OCI-LY3 (cell line): Measurements from ENCODE around the gene RFX7.

Source experiments
- H2AFZ ChIP-seq: fragments of 200-600, 300-600 bp; shearing (Covaris generic); 2 replicates; pipeline ENCODE4 v1.6.0; 2014; ENCODE audit warnings: antibody characterized with exemption, low read depth, low read length
- H3K27ac ChIP-seq: fragments of 200-600, 300-600 bp; sonication (generic); 2 replicates; pipeline ENCODE4 v1.5.1; 2014; ENCODE audit warnings: mild to moderate bottlenecking, low read length, moderate library complexity, mixed read lengths
- H3K27me3 ChIP-seq: fragments of 200-600, 300-600 bp; sonication (generic); 2 replicates; pipeline ENCODE4 v1.6.1; 2014; ENCODE audit warnings: low read depth, low read length, mixed read lengths
- H3K36me3 ChIP-seq: fragments of 200-600, 300-600 bp; sonication (generic); replicated peaks from 2 replicates; pipeline ENCODE3; 2014; ENCODE audit warnings: low read depth, low read length, mixed read lengths
- H3K4me1 ChIP-seq: fragments of 300-600, 200-600 bp; sonication (generic); 2 replicates; pipeline ENCODE4 v1.6.1; 2014; ENCODE audit warnings: low read length, mixed read lengths
- H3K4me2 ChIP-seq: fragments of 200-600, 300-600 bp; sonication (generic); 2 replicates; pipeline ENCODE4 v1.6.1; 2014; ENCODE audit warnings: low read length, mixed read lengths
- H3K4me3 ChIP-seq: fragments of 300-600, 200-600 bp; sonication (generic); 2 replicates; pipeline ENCODE4 v1.5.1; 2014; ENCODE audit warnings: antibody characterized with exemption, mild to moderate bottlenecking, low read length, moderate library complexity
- H3K79me2 ChIP-seq: fragments of 300-600, 200-600 bp; shearing (Covaris generic); 2 replicates; pipeline ENCODE4 v1.6.1; 2014; ENCODE audit warnings: mild to moderate bottlenecking, low read length, mixed read lengths
- H3K9ac ChIP-seq: fragments of 300-600, 200-600 bp; shearing (Covaris generic); 2 replicates; pipeline ENCODE4 v1.6.0; 2014; ENCODE audit warnings: mild to moderate bottlenecking, low read length, moderate library complexity
- H3K9me3 ChIP-seq: fragments of 200-600, 300-600 bp; shearing (Covaris generic); 2 replicates; pipeline ENCODE4 v1.6.1; 2014; ENCODE audit warnings: low read length, mixed read lengths; ENCODE audit not compliant: insufficient read depth
- H4K20me1 ChIP-seq: fragments of 200-600, 300-600 bp; sonication (generic); 2 replicates; pipeline ENCODE4 v1.6.1; 2016; ENCODE audit warnings: low read length, mixed read lengths; ENCODE audit not compliant: insufficient read depth
- CTCF ChIP-seq: fragments of 200-600, 300-600 bp; sonication (generic); IDR thresholded peaks from 2 replicates; pipeline ENCODE4 v1.5.1; 2014; ENCODE audit warnings: antibody characterized with exemption, low read length, low read depth
- EZH2phosphoT487 ChIP-seq: fragments of 200-600 bp; shearing (Covaris generic); IDR thresholded peaks from 2 replicates; pipeline ENCODE4 v1.6.1; 2018; ENCODE audit warnings: antibody characterized with exemption, mixed run types, low read depth

The RFX7 gene

GRCh38 chr15:56241374-56242105 is 2.1 kb downstream of the RFX7 start:
- H3K9me3 ChIP-seq = no peaks in the 10 kb centered on the region
- peaks cover 8% of the 10 kb centered on the region; the same call in 1 of the 2 replicates for H4K20me1 ChIP-seq
- H3K27me3 ChIP-seq = no peaks in the 10 kb centered on the region
- H3K27ac ChIP-seq = no peak overlapping the region
- peak overlapping the region; percentile 90 for H3K4me3 ChIP-seq
- H3K4me1 ChIP-seq = peaks cover 28% of the 10 kb centered on the region
- no peak overlapping the region for H2AFZ ChIP-seq
- no peak for TF ChIP-seq EZH2phosphoT487
- no peak for TF ChIP-seq CTCF
- H3K4me2 ChIP-seq = peak overlapping the region; percentile 89
- peaks cover 76% of the 10 kb centered on the region for H3K79me2 ChIP-seq
- peak overlapping the region; percentile 84 for H3K9ac ChIP-seq
- peaks cover 25% of the 10 kb centered on the region for H3K36me3 ChIP-seq

GRCh38 chr15:56240390-56240789 is 3.3 kb downstream of the RFX7 start:
- Histone ChIP-seq H4K20me1 (peaks cover 8% of the 10 kb centered on the region; the same call in 1 of the 2 replicates), H2AFZ (no peak overlapping the region), H3K9me3 (no peaks in the 10 kb centered on the region), H3K27ac (no peak overlapping the region), H3K4me2 (no peak overlapping the region), H3K36me3 (peaks cover 34% of the 10 kb centered on the region), H3K79me2 (peaks cover 87% of the 10 kb centered on the region), H3K27me3 (no peaks in the 10 kb centered on the region), H3K4me1 (peaks cover 21% of the 10 kb centered on the region), H3K4me3 (no peak overlapping the region), H3K9ac (no peak overlapping the region)
- no peak for TF ChIP-seq CTCF
- TF ChIP-seq EZH2phosphoT487 = no peak

GRCh38 chr15:56236197-56236596 is 7.5 kb downstream of the RFX7 start:
- Histone ChIP-seq H4K20me1 (peaks cover 8% of the 10 kb centered on the region; the same call in 1 of the 2 replicates), H3K4me1 (peaks cover 5% of the 10 kb centered on the region), H3K27me3 (no peaks in the 10 kb centered on the region), H3K27ac (no peak overlapping the region), H3K9me3 (peaks cover 21% of the 10 kb centered on the region), H3K79me2 (peaks cover 70% of the 10 kb centered on the region), H2AFZ (no peak overlapping the region), H3K9ac (no peak overlapping the region), H3K4me3 (no peak overlapping the region), H3K36me3 (peaks cover 67% of the 10 kb centered on the region), H3K4me2 (no peak overlapping the region)
- TF ChIP-seq EZH2phosphoT487 (no peak), CTCF (no peak)

- Histone ChIP-seq H3K4me2 (no peak overlapping the region), H3K27me3 (no peaks in the 10 kb centered on the region), H3K79me2 (peaks cover 61% of the 10 kb centered on the region), H3K4me1 (peaks cover 2% of the 10 kb centered on the region; the same call in 1 of the 2 replicates), H4K20me1 (peaks cover 8% of the 10 kb centered on the region; the same call in 1 of the 2 replicates), H3K4me3 (no peak overlapping the region), H3K27ac (no peak overlapping the region), H2AFZ (no peak overlapping the region), H3K36me3 (peaks cover 76% of the 10 kb centered on the region), H3K9me3 (peaks cover 34% of the 10 kb centered on the region), H3K9ac (no peak overlapping the region)
- no peak for TF ChIP-seq EZH2phosphoT487
- no peak for TF ChIP-seq CTCF
These were observed 8.9 kb downstream of the RFX7 start for GRCh38 chr15:56234804-56235203.
